HepG2 (cell line): ENCODE results near the gene B3GNT8. TPM values are rescaled to one million over a fixed set of nuclear protein-coding genes. Genes with fewer than 3 reads are reported as not detected.

Experiments
- JDP2 ChIP-seq: sonication (generic); formaldehyde crosslinking; IDR thresholded peaks from 2 replicates; pipeline ENCODE4 v1.8.1; 2022; ENCODE audit warnings: missing genetic modification reagents, borderline replicate concordance
- JUND ChIP-seq: sonication (generic); formaldehyde crosslinking; IDR thresholded peaks from 2 replicates; pipeline ENCODE4 v1.8.0; 2022; ENCODE audit warnings: mild to moderate bottlenecking, missing genetic modification reagents
- KLF15 ChIP-seq: sonication (generic); formaldehyde crosslinking; IDR thresholded peaks from 2 replicates; pipeline ENCODE4 v1.8.1; 2023; ENCODE audit warnings: borderline replicate concordance, mild to moderate bottlenecking, inconsistent platforms, missing genetic modification reagents, mixed read lengths
- NR2C2 ChIP-seq: sonication (generic); formaldehyde crosslinking; IDR thresholded peaks from 2 replicates; pipeline ENCODE4 v1.4.0; 2020; ENCODE audit warnings: missing genetic modification reagents, mild to moderate bottlenecking, moderate library complexity, borderline replicate concordance
- POGZ ChIP-seq: sonication (generic); formaldehyde crosslinking; IDR thresholded peaks from 2 replicates; pipeline ENCODE4 v1.4.0; 2020; ENCODE audit warnings: mild to moderate bottlenecking, missing genetic modification reagents
- RFX5 ChIP-seq: IDR thresholded peaks from 2 replicates; pipeline ENCODE4 v1.6.1; 2011; ENCODE audit warnings: low read depth, low read length, improper control_type of control experiment
- RXRB ChIP-seq: IDR thresholded peaks from 2 replicates; pipeline ENCODE4 v1.6.1; 2016; ENCODE audit warnings: borderline replicate concordance, missing genetic modification reagents, missing compliant biosample characterization
- SPEN ChIP-seq: sonication (generic); formaldehyde crosslinking; IDR thresholded peaks from 2 replicates; pipeline ENCODE4 v1.5.1; 2020; ENCODE audit warnings: low read depth, mild to moderate bottlenecking, missing genetic modification reagents
- YY1 ChIP-seq: IDR thresholded peaks from 2 replicates; pipeline ENCODE4 v1.6.1; 2011; ENCODE audit warnings: low read length, low read depth, moderate library complexity, mild to moderate bottlenecking; ENCODE audit not compliant: insufficient read depth, insufficient replicate concordance
- ZNF343 ChIP-seq: sonication (generic); formaldehyde crosslinking; IDR thresholded peaks from 2 replicates; pipeline ENCODE4 v1.4.0; 2020; ENCODE audit warnings: mild to moderate bottlenecking, missing genetic modification reagents
- ZNF563 ChIP-seq: sonication (generic); formaldehyde crosslinking; IDR thresholded peaks from 2 replicates; pipeline ENCODE4 v1.8.0; 2022; ENCODE audit warnings: mild to moderate bottlenecking, moderate library complexity, missing genetic modification reagents
- polyA plus RNA-seq, 8 experiments: library from polyadenylated mRNA; depleted of rRNA in 3 of 8; stranded (reverse) in 7 of 8; unstranded in 1 of 8; fragments of >200 nt; fragmentation: Illumina TruSeq in 4 of 8; extraction: Trizol in 4 of 8; gene quantifications; 2 replicates each; pipeline versions ENCODE4 v1.2.1 to v1.2.3, GENCODE V29; 2011 to 2016; ENCODE audit warnings: low read depth in 4 of 8, missing spikeins in 1 of 8, mixed read lengths in 1 of 8; ENCODE audit not compliant: insufficient read depth in 1 of 8
- total RNA-seq, 5 experiments: library from RNA; depleted of rRNA; stranded (reverse); fragments of >200 nt; fragmentation: Illumina TruSeq; extraction: Trizol; gene quantifications; 2 replicates each; pipeline ENCODE4 v1.2.3, GENCODE V29; 2016; ENCODE audit warnings: low read depth in 1 of 5
- TF ChIP-seq, protein P1 (sequence below), 2 experiments: IDR thresholded peaks; 2 replicates each; pipeline ENCODE4 v1.6.1; 2011 to 2012; ENCODE audit warnings: low read length in 2 of 2, borderline replicate concordance in 1 of 2, low read depth in 1 of 2, mild to moderate bottlenecking in 1 of 2, moderate library complexity in 1 of 2
- TF ChIP-seq, protein P2 (sequence below): fragments of 450-650 bp; IDR thresholded peaks from 2 replicates; pipeline ENCODE4 v1.6.1; 2017; ENCODE audit warnings: mild to moderate bottlenecking
- TF ChIP-seq, protein P3 (sequence below): sonication (generic); formaldehyde crosslinking; IDR thresholded peaks from 2 replicates; pipeline ENCODE4 v1.4.0; 2020; ENCODE audit warnings: missing genetic modification reagents, borderline replicate concordance
- TF ChIP-seq, protein P4 (sequence below): sonication (generic); formaldehyde crosslinking; IDR thresholded peaks from 2 replicates; pipeline ENCODE4 v1.4.0; 2020; ENCODE audit warnings: missing genetic modification reagents, mild to moderate bottlenecking, borderline replicate concordance

Gene B3GNT8
- total and polyA plus RNA-seq, 2 of the 13 experiments (the other 11 are each of a cell fraction or from before 2014, with no cell fraction given): 0.26 to 1.9 TPM

DNA sequence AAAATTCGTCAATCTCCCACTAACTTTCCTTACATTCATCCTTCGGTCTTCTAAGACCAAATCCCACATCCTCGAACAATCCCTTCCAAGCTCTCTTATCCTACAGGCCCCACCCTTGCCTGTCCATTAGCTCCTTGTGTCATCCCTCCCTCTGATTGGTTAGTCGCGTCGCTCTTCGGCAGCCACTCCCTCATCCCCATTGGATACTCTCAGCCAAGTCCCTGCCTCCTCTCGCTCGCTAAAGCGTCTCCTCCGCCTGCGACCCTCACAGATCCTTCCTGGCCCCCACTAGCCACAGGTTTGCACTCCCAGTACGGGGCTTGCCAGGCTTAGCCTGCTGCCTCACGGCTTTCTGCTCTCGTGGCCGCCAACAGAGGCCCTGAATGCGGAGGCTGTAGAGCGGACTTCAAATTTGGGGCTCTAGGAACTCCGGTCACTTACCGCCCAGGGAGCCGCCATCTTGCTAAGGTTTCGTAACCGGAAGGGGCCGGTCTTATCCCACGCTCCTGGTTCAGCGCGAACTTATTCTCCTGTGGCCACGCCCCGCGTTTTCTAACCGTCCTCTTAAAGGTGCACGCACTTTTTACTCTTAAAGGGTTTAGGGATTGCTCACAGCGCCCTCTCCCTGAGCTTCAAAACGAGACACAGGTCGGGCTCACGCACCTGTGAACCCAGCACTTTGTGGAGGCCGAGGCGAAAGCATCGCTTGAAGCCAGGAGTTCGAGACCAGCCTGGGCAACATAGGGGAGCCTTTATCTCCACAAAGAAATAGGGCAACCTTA, 12.5 kb upstream of the B3GNT8 start, which contains the start of gene DMAC2 (continued):
- TF ChIP-seq NR2C2 (CRISPR knock-in tag) (peak; percentile 62; the same call in 1 of the 2 replicates), YY1 (peak; percentile 98), JUND (CRISPR knock-in tag) (no peak), ZNF343 (CRISPR knock-in tag) (0 out of 2 replicates have a peak, but pooled peaks have one; percentile 41), RFX5 (peak; percentile 12; the same call in 1 of the 2 replicates), RXRB (CRISPR knock-in tag) (peak; percentile 38; the same call in 1 of the 2 replicates), ZNF563 (CRISPR knock-in tag) (no peak), SPEN (CRISPR knock-in tag) (peak; percentile 53; the same call in 1 of the 2 replicates), JDP2 (CRISPR knock-in tag) (no peak), KLF15 (CRISPR knock-in tag) (no peak), POGZ (CRISPR knock-in tag) (peak; percentile 70; the same call in 1 of the 2 replicates)
- TF ChIP-seq, protein P1, sequence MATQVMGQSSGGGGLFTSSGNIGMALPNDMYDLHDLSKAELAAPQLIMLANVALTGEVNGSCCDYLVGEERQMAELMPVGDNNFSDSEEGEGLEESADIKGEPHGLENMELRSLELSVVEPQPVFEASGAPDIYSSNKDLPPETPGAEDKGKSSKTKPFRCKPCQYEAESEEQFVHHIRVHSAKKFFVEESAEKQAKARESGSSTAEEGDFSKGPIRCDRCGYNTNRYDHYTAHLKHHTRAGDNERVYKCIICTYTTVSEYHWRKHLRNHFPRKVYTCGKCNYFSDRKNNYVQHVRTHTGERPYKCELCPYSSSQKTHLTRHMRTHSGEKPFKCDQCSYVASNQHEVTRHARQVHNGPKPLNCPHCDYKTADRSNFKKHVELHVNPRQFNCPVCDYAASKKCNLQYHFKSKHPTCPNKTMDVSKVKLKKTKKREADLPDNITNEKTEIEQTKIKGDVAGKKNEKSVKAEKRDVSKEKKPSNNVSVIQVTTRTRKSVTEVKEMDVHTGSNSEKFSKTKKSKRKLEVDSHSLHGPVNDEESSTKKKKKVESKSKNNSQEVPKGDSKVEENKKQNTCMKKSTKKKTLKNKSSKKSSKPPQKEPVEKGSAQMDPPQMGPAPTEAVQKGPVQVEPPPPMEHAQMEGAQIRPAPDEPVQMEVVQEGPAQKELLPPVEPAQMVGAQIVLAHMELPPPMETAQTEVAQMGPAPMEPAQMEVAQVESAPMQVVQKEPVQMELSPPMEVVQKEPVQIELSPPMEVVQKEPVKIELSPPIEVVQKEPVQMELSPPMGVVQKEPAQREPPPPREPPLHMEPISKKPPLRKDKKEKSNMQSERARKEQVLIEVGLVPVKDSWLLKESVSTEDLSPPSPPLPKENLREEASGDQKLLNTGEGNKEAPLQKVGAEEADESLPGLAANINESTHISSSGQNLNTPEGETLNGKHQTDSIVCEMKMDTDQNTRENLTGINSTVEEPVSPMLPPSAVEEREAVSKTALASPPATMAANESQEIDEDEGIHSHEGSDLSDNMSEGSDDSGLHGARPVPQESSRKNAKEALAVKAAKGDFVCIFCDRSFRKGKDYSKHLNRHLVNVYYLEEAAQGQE (IDR thresholded peaks at IDR 0.05; ENCODE audit: borderline replicate concordance in 1 of 2, low read depth in 1 of 2, low read length in 2 of 2): no peak
- TF ChIP-seq, protein P2, sequence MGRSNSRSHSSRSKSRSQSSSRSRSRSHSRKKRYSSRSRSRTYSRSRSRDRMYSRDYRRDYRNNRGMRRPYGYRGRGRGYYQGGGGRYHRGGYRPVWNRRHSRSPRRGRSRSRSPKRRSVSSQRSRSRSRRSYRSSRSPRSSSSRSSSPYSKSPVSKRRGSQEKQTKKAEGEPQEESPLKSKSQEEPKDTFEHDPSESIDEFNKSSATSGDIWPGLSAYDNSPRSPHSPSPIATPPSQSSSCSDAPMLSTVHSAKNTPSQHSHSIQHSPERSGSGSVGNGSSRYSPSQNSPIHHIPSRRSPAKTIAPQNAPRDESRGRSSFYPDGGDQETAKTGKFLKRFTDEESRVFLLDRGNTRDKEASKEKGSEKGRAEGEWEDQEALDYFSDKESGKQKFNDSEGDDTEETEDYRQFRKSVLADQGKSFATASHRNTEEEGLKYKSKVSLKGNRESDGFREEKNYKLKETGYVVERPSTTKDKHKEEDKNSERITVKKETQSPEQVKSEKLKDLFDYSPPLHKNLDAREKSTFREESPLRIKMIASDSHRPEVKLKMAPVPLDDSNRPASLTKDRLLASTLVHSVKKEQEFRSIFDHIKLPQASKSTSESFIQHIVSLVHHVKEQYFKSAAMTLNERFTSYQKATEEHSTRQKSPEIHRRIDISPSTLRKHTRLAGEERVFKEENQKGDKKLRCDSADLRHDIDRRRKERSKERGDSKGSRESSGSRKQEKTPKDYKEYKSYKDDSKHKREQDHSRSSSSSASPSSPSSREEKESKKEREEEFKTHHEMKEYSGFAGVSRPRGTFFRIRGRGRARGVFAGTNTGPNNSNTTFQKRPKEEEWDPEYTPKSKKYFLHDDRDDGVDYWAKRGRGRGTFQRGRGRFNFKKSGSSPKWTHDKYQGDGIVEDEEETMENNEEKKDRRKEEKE: no peak
- TF ChIP-seq, protein P3, sequence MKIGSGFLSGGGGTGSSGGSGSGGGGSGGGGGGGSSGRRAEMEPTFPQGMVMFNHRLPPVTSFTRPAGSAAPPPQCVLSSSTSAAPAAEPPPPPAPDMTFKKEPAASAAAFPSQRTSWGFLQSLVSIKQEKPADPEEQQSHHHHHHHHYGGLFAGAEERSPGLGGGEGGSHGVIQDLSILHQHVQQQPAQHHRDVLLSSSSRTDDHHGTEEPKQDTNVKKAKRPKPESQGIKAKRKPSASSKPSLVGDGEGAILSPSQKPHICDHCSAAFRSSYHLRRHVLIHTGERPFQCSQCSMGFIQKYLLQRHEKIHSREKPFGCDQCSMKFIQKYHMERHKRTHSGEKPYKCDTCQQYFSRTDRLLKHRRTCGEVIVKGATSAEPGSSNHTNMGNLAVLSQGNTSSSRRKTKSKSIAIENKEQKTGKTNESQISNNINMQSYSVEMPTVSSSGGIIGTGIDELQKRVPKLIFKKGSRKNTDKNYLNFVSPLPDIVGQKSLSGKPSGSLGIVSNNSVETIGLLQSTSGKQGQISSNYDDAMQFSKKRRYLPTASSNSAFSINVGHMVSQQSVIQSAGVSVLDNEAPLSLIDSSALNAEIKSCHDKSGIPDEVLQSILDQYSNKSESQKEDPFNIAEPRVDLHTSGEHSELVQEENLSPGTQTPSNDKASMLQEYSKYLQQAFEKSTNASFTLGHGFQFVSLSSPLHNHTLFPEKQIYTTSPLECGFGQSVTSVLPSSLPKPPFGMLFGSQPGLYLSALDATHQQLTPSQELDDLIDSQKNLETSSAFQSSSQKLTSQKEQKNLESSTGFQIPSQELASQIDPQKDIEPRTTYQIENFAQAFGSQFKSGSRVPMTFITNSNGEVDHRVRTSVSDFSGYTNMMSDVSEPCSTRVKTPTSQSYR (CRISPR knock-in tag): no peak
- TF ChIP-seq, protein P4, sequence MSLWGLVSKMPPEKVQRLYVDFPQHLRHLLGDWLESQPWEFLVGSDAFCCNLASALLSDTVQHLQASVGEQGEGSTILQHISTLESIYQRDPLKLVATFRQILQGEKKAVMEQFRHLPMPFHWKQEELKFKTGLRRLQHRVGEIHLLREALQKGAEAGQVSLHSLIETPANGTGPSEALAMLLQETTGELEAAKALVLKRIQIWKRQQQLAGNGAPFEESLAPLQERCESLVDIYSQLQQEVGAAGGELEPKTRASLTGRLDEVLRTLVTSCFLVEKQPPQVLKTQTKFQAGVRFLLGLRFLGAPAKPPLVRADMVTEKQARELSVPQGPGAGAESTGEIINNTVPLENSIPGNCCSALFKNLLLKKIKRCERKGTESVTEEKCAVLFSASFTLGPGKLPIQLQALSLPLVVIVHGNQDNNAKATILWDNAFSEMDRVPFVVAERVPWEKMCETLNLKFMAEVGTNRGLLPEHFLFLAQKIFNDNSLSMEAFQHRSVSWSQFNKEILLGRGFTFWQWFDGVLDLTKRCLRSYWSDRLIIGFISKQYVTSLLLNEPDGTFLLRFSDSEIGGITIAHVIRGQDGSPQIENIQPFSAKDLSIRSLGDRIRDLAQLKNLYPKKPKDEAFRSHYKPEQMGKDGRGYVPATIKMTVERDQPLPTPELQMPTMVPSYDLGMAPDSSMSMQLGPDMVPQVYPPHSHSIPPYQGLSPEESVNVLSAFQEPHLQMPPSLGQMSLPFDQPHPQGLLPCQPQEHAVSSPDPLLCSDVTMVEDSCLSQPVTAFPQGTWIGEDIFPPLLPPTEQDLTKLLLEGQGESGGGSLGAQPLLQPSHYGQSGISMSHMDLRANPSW: no peak
